RWPE1 (cell line): ENCODE measurements around the gene EFCAB13.

Experiments used
- CTCF ChIA-PET: fragments of 350-600 bp; sonication (Branson Sonifier 250); formaldehyde crosslinking; extraction: SDS; loops from one replicate; lab custom pipeline; 2021; lab: Yijun Ruan, JAX
- POLR2A ChIA-PET: fragments of 400-600 bp; formaldehyde crosslinking; extraction: SDS; loops from one replicate; lab custom pipeline; 2020; ENCODE audit warnings: antibody characterized with exemption; ENCODE audit not compliant: low non-redundant PET; lab: Yijun Ruan, JAX
- DNase-seq: peaks from one replicate; pipeline ENCODE4 v3.0.0; 2012; ENCODE audit warnings: low spot score
- H3K27ac ChIP-seq: fragments of 450-650 bp; 2 replicates; pipeline ENCODE4 v1.5.1; 2017
- TF ChIP-seq, protein P1 (sequence below): fragments of 450-650 bp; conservative IDR thresholded peaks from 2 replicates; pipeline ENCODE4 v1.5.1; 2017; ENCODE audit warnings: low read depth, mild to moderate bottlenecking

The EFCAB13 gene

DNA sequence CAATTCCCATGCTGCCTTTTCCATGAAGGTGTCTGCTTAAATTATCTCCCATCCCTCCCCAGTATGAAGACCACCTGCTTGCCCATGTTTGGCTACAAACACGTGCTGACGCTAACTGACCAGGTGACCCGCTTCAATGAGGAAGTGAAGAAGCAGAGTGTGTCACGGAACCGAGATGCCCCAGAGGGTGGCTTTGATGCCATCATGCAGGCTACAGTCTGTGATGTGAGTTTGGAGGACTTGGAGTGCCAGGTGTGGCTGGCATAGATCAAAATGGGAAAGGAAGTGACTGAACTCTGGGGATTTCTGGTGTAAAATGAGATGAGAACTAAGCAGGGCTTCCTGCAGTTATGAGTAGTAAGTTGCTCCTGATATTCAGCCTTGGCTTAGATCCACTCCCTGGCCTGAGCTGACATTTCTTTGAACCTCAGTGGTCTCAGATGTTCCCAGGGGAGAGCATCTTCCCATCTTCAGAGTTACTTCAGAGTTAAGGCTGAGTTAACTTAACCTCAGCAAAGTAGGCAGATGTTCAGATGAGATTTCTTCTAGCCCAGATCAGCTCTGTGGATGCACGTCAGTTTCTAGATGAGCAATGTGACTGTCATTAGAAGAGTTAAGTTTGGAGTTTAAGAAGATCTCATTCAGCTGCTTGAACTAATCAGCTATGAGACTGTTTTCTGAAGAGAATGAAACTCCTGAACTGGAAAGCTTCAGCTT lies 37.4 kb upstream of the EFCAB13 start:
- ChIA-PET POLR2A (no interaction called here), CTCF (no interaction called here)
- TF ChIP-seq, protein P1, sequence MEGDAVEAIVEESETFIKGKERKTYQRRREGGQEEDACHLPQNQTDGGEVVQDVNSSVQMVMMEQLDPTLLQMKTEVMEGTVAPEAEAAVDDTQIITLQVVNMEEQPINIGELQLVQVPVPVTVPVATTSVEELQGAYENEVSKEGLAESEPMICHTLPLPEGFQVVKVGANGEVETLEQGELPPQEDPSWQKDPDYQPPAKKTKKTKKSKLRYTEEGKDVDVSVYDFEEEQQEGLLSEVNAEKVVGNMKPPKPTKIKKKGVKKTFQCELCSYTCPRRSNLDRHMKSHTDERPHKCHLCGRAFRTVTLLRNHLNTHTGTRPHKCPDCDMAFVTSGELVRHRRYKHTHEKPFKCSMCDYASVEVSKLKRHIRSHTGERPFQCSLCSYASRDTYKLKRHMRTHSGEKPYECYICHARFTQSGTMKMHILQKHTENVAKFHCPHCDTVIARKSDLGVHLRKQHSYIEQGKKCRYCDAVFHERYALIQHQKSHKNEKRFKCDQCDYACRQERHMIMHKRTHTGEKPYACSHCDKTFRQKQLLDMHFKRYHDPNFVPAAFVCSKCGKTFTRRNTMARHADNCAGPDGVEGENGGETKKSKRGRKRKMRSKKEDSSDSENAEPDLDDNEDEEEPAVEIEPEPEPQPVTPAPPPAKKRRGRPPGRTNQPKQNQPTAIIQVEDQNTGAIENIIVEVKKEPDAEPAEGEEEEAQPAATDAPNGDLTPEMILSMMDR, result no peak
- no peak for DNase-seq
- no peak overlapping the region for H3K27ac ChIP-seq

DNA sequence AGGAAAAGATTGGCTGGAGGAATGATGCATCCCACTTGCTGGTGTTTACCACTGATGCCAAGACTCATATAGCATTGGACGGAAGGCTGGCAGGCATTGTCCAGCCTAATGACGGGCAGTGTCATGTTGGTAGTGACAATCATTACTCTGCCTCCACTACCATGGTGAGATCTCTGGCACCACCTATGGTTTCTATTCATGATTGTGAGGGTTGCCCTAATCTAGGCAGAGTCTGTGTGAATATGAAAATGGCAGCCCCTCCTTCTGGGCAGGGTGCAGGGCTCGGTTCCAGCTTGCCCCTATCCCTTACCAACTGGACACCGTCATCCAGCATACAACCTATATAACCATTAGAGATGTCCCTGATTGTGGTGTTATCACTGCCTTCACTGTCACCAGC lies 36.7 kb upstream of the EFCAB13 start:
- POLR2A ChIA-PET, result no interaction called here
- TF ChIP-seq, protein P1, result no peak
- no peak for DNase-seq
- H3K27ac ChIP-seq, result no peak overlapping the region
- CTCF ChIA-PET, result no interaction called here

- TF ChIP-seq, protein P1, result no peak
- no peak for DNase-seq
- CTCF ChIA-PET, result no interaction called here
- no peak overlapping the region for H3K27ac ChIP-seq
- POLR2A ChIA-PET, result no interaction called here
Observed at GRCh38 chr17:47287639-47288038, 36.1 kb upstream of the EFCAB13 start.

- POLR2A ChIA-PET, result no interaction called here
- TF ChIP-seq, protein P1, result no peak
- CTCF ChIA-PET, result no interaction called here
- H3K27ac ChIP-seq, result no peak overlapping the region
- DNase-seq, result no peak
Observed at GRCh38 chr17:47288531-47289116, 35.1 kb upstream of the EFCAB13 start.

- H3K27ac ChIP-seq, result no peak overlapping the region
- ChIA-PET POLR2A (no interaction called here), CTCF (interaction anchor here (1.1 kb wide), 1 partner anchor 26 kb away, joined by 5 read pairs; no protein-coding TSS in a partner anchor)
- no peak for DNase-seq
- TF ChIP-seq, protein P1, result no peak
Observed at GRCh38 chr17:47289302-47289701, 34.5 kb upstream of the EFCAB13 start.

DNA sequence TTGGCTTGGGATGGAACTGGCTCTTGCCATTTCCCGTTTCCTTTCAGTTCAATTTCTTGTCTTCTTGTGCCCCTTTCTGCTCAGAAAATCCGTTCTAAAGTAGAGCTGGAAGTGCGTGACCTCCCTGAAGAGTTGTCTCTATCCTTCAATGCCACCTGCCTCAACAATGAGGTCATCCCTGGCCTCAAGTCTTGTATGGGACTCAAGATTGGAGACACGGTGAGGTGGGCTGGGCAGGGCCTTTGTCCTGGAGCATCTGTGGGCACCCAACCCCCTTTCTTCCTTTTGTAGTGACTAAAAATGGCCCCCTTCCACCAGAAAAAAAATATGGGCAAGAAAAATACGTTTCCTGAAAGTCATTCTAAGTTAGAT lies 32.9 kb upstream of the EFCAB13 start:
- ChIA-PET CTCF (no interaction called here), POLR2A (no interaction called here)
- DNase-seq, result no peak
- TF ChIP-seq, protein P1, result no peak
- no peak overlapping the region for H3K27ac ChIP-seq
